GM12873 (cell line): Measurements from ENCODE around the gene RFC2.

Source experiments
- CTCF ChIP-seq: IDR thresholded peaks from 2 replicates; pipeline ENCODE4 v1.5.1; 2012; ENCODE audit warnings: low read depth, mild to moderate bottlenecking, moderate library complexity, low read length, control low read depth; ENCODE audit not compliant: insufficient read depth; ENCODE audit errors: missing control alignments

RFC2 gene

GRCh38 chr7:74235518-74236268 is 18.5 kb downstream of the RFC2 start:
- no peak for TF ChIP-seq CTCF

- TF ChIP-seq CTCF = no peak
Measured at GRCh38 chr7:74233655-74234285, 20.4 kb downstream of the RFC2 start.

DNA sequence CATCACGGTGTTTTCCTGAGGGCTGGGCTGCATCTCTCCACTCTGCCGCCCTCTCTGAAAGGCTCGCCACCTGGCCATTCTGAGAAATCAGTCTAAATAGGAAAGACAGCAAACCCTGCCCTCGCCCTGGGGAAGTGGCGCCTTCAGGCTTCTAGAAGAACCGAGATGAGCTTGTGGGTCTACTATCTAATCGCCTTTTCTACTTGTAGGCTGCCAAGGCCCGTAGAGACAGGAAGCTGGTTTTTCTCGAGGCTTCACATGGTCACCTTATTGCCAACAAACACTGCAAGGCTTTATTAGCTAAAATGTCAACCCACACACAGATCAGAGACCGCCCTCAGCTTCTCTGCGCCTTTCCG is 23.0 kb downstream of the RFC2 start:
- TF ChIP-seq CTCF = no peak

- TF ChIP-seq CTCF = no peak
Measured at GRCh38 chr7:74230446-74231231, 23.6 kb downstream of the RFC2 start.

DNA sequence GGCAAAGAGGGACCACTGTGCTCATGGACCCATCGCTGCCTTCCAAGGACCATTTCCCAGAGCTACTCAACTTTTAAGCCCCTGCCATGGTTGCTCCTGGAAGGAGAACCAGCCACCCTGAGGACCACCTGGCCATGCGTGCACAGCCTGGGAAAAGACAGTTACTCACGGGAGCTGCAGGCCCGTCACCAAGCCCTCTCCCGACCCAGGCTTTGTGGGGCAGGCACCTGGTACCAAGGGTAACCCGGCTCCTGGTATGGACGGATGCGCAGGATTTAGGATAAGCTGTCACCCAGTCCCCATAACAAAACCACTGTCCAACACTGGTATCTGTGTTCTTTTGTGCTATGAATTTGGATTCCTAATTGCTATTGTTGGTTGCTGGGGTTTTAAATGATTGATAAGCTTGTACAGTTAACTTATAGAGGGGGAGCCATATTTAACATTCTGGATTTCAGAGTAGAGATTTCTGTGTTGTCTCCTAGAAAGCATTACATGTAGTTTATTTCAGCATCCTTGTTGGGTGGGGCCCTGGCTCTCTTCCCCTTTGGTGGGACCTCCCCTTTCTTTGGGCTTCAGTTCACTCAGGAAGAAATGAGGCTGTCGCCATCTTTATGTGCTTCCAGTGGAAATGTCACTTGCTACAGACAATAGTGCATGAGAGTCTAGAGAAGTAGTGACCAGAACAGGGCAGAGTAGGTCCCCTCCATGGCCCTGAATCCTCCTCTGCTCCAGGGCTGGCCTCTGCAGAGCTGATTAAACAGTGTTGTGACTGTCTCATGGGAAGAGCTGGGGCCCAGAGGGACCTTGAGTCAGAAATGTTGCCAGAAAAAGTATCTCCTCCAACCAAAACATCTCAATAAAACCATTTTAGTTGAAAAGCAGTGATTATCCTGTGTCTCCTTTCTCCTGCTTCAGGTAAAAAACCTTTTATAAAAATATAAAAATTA is 25.0 kb downstream of the RFC2 start:
- no peak for TF ChIP-seq CTCF

- TF ChIP-seq CTCF = no peak
Measured at GRCh38 chr7:74226633-74227032, 27.6 kb downstream of the RFC2 start.

DNA sequence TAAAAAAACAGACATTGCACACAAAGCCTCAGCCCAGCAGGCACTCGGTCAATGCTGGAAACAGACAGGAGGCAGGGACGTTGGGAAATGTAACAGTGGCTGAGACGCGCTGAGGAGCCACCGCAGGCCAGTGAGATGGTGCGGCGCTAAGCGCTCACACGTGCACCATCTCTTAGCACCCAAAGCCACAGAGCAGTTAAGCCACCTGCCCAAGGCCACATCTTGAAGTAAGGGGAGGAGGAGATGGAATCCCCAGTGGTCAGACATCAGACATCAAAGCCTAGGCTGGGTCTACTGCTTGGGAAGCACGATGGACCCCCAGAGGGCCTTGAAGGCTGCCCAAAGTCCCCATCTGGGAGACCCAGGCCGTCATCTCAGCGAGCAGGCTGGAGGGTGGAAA is 28.8 kb downstream of the RFC2 start:
- no peak for TF ChIP-seq CTCF
